IMR-90 (cell line): ENCODE results near the gene CHRNB1. TPM values are rescaled to one million over a fixed set of nuclear protein-coding genes. Genes with fewer than 3 reads are reported as not detected.
A peak's percentile ranks its signal among the peaks of the same experiment; 100 is the strongest.

ENCODE experiments used
- ATAC-seq: fragments of 200-7000 bp; cut with Tn5 transposase; 2 replicates; pipeline ENCODE4 v1.9.1; 2020; ENCODE audit warnings: low read depth, mild to moderate bottlenecking, moderate library complexity
- BruUV-seq: library from RNA; stranded (reverse); fragments of 400-500 nt; replicated peaks from 2 replicates; lab custom pipeline; 2021; lab: Mats Ljungman, UMichigan
- CTCF ChIA-PET: fragments of 300-600 bp; formaldehyde crosslinking; extraction: SDS; loops from one replicate; lab custom pipeline; 2021; ENCODE audit warnings: antibody characterized with exemption; lab: Yijun Ruan, JAX
- POLR2A ChIA-PET: fragments of 300-600 bp; sonication (Branson Sonifier 250); formaldehyde crosslinking; loops from one replicate; lab custom pipeline; 2022; ENCODE audit warnings: antibody characterized with exemption; ENCODE audit not compliant: unreplicated experiment; lab: Charles Lee
- DNase-seq: peaks from one replicate; pipeline ENCODE4 v3.0.0; 2013
- H2AFZ ChIP-seq: replicated peaks from 2 replicates; pipeline ENCODE3; 2013; ENCODE audit warnings: low read length, mild to moderate bottlenecking; ENCODE audit not compliant: poor library complexity
- H2AK5ac ChIP-seq: 2 replicates; pipeline ENCODE4 v1.6.1; 2013; ENCODE audit warnings: low read depth, low read length, inconsistent platforms
- H2AK9ac ChIP-seq: replicated peaks from 2 replicates; pipeline ENCODE3; 2013; ENCODE audit warnings: mild to moderate bottlenecking, low read depth, low read length, moderate library complexity; ENCODE audit not compliant: poor library complexity
- H2BK120ac ChIP-seq: 2 replicates; pipeline ENCODE4 v1.6.1; 2013; ENCODE audit warnings: low read depth, low read length, inconsistent platforms
- H2BK15ac ChIP-seq: 3 replicates; pipeline ENCODE4 v1.6.1; 2013; ENCODE audit warnings: low read depth, low read length, inconsistent platforms
- H2BK20ac ChIP-seq: 2 replicates; pipeline ENCODE4 v1.6.1; 2013; ENCODE audit warnings: low read depth, mild to moderate bottlenecking, inconsistent platforms, low read length, moderate library complexity
- H2BK5ac ChIP-seq: 2 replicates; pipeline ENCODE4 v1.6.1; 2013; ENCODE audit warnings: mild to moderate bottlenecking, low read depth, low read length, inconsistent platforms; ENCODE audit not compliant: poor library complexity, severe bottlenecking
- H3K14ac ChIP-seq: replicated peaks from 2 replicates; pipeline ENCODE4 v1.6.1; 2013; ENCODE audit warnings: low read depth, low read length, inconsistent platforms
- H3K18ac ChIP-seq: 2 replicates; pipeline ENCODE4 v1.6.1; 2013; ENCODE audit warnings: low read depth, low read length, control low read depth
- H3K23ac ChIP-seq: 2 replicates; pipeline ENCODE4 v1.6.1; 2013; ENCODE audit warnings: low read depth, low read length, inconsistent platforms
- H3K27ac ChIP-seq: 2 replicates; pipeline ENCODE4 v1.5.1; 2013; ENCODE audit warnings: mild to moderate bottlenecking, control low read depth, low read length; ENCODE audit not compliant: insufficient read depth
- H3K27me3 ChIP-seq: 2 replicates; pipeline ENCODE4 v1.6.1; 2013; ENCODE audit warnings: low read length; ENCODE audit not compliant: control insufficient read depth, insufficient read depth
- H3K36me3 ChIP-seq: 2 replicates; pipeline ENCODE4 v1.6.1; 2013; ENCODE audit warnings: low read length, mixed read lengths; ENCODE audit not compliant: control insufficient read depth, insufficient read depth
- H3K4ac ChIP-seq: 2 replicates; pipeline ENCODE4 v1.6.1; 2013; ENCODE audit warnings: low read depth, low read length, inconsistent platforms
- H3K4me1 ChIP-seq: 2 replicates; pipeline ENCODE4 v1.6.1; 2013; ENCODE audit warnings: low read length, mixed read lengths; ENCODE audit not compliant: control insufficient read depth, insufficient read depth
- H3K4me2 ChIP-seq: 2 replicates; pipeline ENCODE4 v1.6.1; 2013; ENCODE audit warnings: low read depth, mild to moderate bottlenecking, control low read depth, low read length, moderate library complexity
- H3K4me3 ChIP-seq: 2 replicates; pipeline ENCODE4 v1.5.1; 2013; ENCODE audit warnings: low read depth, mild to moderate bottlenecking, control low read depth, low read length, moderate library complexity; ENCODE audit not compliant: insufficient read depth
- H3K56ac ChIP-seq: 2 replicates; pipeline ENCODE4 v1.6.1; 2013; ENCODE audit warnings: low read length, inconsistent platforms; ENCODE audit not compliant: insufficient read depth; ENCODE audit errors: extremely low read depth
- H3K79me1 ChIP-seq, 2 experiments: 2 replicates each; pipeline ENCODE4 v1.6.1; 2013; ENCODE audit warnings: low read length in 2 of 2, inconsistent platforms in 1 of 2, low read depth in 1 of 2
- H3K9ac ChIP-seq: 2 replicates; pipeline ENCODE4 v1.6.1; 2013; ENCODE audit warnings: low read depth, low read length, control low read depth
- H3K9me1 ChIP-seq: 2 replicates; pipeline ENCODE4 v1.6.1; 2013; ENCODE audit warnings: low read length, inconsistent platforms; ENCODE audit not compliant: insufficient read depth
- H3K9me3 ChIP-seq: 2 replicates; pipeline ENCODE4 v1.6.1; 2013; ENCODE audit warnings: low read length; ENCODE audit not compliant: control insufficient read depth, insufficient read depth
- H4K20me1 ChIP-seq: 2 replicates; pipeline ENCODE4 v1.6.1; 2013; ENCODE audit warnings: low read length, inconsistent platforms; ENCODE audit not compliant: insufficient read depth
- H4K5ac ChIP-seq: 2 replicates; pipeline ENCODE4 v1.6.1; 2013; ENCODE audit warnings: mild to moderate bottlenecking, low read depth, low read length, control low read depth
- H4K8ac ChIP-seq, 2 experiments: 2 replicates each; pipeline ENCODE4 v1.6.1; 2013; ENCODE audit warnings: low read depth in 2 of 2, low read length in 2 of 2, control low read depth in 1 of 2, inconsistent platforms in 1 of 2
- H4K91ac ChIP-seq: 2 replicates; pipeline ENCODE4 v1.6.1; 2013; ENCODE audit warnings: low read depth, low read length, inconsistent platforms; ENCODE audit not compliant: insufficient read depth
- MAFK ChIP-seq: IDR thresholded peaks from 2 replicates; pipeline ENCODE4 v1.6.1; 2012; ENCODE audit warnings: low read depth, low read length, improper control_type of control experiment
- NFE2L2 ChIP-seq: fragments of 150-350 bp; IDR thresholded peaks from 2 replicates; pipeline ENCODE4 v1.6.1; 2016; ENCODE audit warnings: low read depth, mild to moderate bottlenecking, low read length
- RAD21 ChIP-seq: IDR thresholded peaks from 2 replicates; pipeline ENCODE4 v1.6.1; 2012; ENCODE audit warnings: low read length, improper control_type of control experiment
- RCOR1 ChIP-seq: IDR thresholded peaks from 2 replicates; pipeline ENCODE4 v1.6.1; 2012; ENCODE audit warnings: mild to moderate bottlenecking, low read length, improper control_type of control experiment; ENCODE audit not compliant: insufficient replicate concordance
- WGBS, 2 experiments: methylation state at CpG; one replicate each; pipeline versions ENCODE4 v1.1.5 to v1.1.7; 2013; ENCODE audit warnings: missing lambda C conversion rate in 2 of 2; ENCODE audit not compliant: insufficient read length in 1 of 2; ENCODE audit errors: extremely low coverage in 2 of 2; 5-methylcytosine and 5-hydroxymethylcytosine counted together
- dilution Hi-C: fragments of 300-500 bp; cut with HindIII; formaldehyde crosslinking; loops from one replicate; pipeline ENCODE4 v1.14.3; 2018; ENCODE audit warnings: low sequenced_read_pairs; ENCODE audit not compliant: unreplicated experiment
- in situ Hi-C: fragments of 300-500 bp; cut with MboI; formaldehyde crosslinking; loops from 3 replicates; pipeline ENCODE4 v1.14.3; 2019; ENCODE audit warnings: low sequenced_read_pairs, inconsistent platforms, mixed read lengths
- intact Hi-C: fragments of 100-400 bp; cut with micrococcal nuclease; formaldehyde crosslinking; loops from 2 replicates; pipeline ENCODE4 v1.10.0; 2022
- polyA plus RNA-seq, 3 experiments: library from polyadenylated mRNA; depleted of rRNA; stranded (reverse); fragments of >200 nt; gene quantifications; 2 replicates each; pipeline ENCODE4 v1.2.3, GENCODE V29; 2012; ENCODE audit warnings: low replicate concordance in 1 of 3
- total RNA-seq: library from RNA; depleted of rRNA; stranded (reverse); fragments of >200 nt; gene quantifications from 2 replicates; pipeline ENCODE4 v1.2.3, GENCODE V29; 2012

Gene CHRNB1
- total and polyA plus RNA-seq, 2 of the 4 experiments (the other 2 are of a cell fraction): 4.3 to 6.0 TPM

DNA sequence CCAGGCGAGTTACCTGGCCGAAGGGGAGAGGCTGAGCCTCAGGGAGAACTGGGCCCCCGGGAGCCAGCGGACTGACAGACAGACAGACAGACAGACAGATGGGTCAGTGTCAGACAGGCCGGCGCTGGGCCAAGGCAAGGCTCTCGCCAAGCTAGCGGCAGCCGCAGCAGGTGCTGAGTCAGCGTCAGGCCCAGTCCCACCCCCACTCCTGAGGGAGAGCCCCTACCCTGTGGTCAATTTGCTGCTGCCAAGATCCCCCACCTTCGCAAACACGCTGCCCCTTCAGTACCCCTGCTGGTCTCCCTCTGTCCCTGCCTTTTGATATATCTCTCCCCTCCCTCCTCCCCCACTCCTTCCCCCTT lies 4.0 kb upstream of the CHRNB1 start:
- Histone ChIP-seq H3K56ac (no peak overlapping the region), H4K91ac (peak overlapping the region; percentile 74; the same call in 1 of the 2 replicates), H2BK120ac (no peak overlapping the region), H4K8ac (peak overlapping the region; percentile 67 to 94; a peak in 2 of 4 replicates), H2AK9ac (peak overlapping the region; percentile 93), H2BK15ac (0 out of 3 replicates have a peak overlapping the region, but pooled peaks have one; percentile 23), H3K4ac (peak overlapping the region; percentile 51; the same call in 1 of the 2 replicates), H2BK20ac (no peak overlapping the region), H3K9ac (peak overlapping the region; percentile 67; the same call in 1 of the 2 replicates), H2AFZ (peak overlapping the region; percentile 84), H3K9me1 (0 out of 2 replicates have a peak, but pooled peaks cover 8% of the 10 kb centered on the region), H3K27ac (no peak overlapping the region), H3K14ac (no peak overlapping the region), H3K36me3 (no peaks in the 10 kb centered on the region), H3K4me3 (no peak overlapping the region), H3K18ac (no peak overlapping the region), H3K9me3 (no peaks in the 10 kb centered on the region), H3K4me2 (peak overlapping the region; percentile 80; the same call in 1 of the 2 replicates), H3K4me1 (peaks cover 22% of the 10 kb centered on the region), H3K27me3 (peaks cover 36% of the 10 kb centered on the region), H2AK5ac (peak overlapping the region; percentile 68; the same call in 1 of the 2 replicates), H3K79me1 (peaks cover 0 to 2% of the 10 kb centered on the region in 2 experiments; a peak in 1 of 4 replicates), H3K23ac (no peak overlapping the region), H4K20me1 (peaks cover 3% of the 10 kb centered on the region; the same call in 1 of the 2 replicates), H2BK5ac (no peak overlapping the region), H4K5ac (peak overlapping the region; percentile 97; the same call in 1 of the 2 replicates)
- no TSS peak for BruUV-seq
- ChIA-PET CTCF (no interaction called here), POLR2A (interaction anchor here (0.6 kb wide), 3 partner anchors 28 to 934 kb away, joined by 3 to 8 read pairs (median 7); no protein-coding TSS in a partner anchor)
- intact Hi-C loops (no loop called here), in situ Hi-C loops (no loop called here), dilution Hi-C loops (no loop called here)
- ATAC-seq (no peak), DNase-seq (no peak)
- WGBS, 2 experiments: 5% methylated on average over 3 of the region's 12 CpGs; no CpG with 5 or more reads in 1 of the 2 experiments
- no peak for TF ChIP-seq RCOR1
- TF ChIP-seq MAFK: peak; percentile 88
- TF ChIP-seq RAD21: no peak
- TF ChIP-seq NFE2L2: peak; percentile 7; the same call in 1 of the 2 replicates
